HG02588 (cell line): ENCODE results near the gene EDA.
"Not testable (repeated sequence)": the region's sequence is repeated elsewhere in the genome, so short reads cannot be mapped to it uniquely, and the experiment has no call there.

Source experiments
- ATAC-seq: cut with Tn5 transposase; IDR thresholded peaks from one replicate; pipeline ENCODE4 v1.9.1; 2021; ENCODE audit warnings: mild to moderate bottlenecking, moderate library complexity; ENCODE audit not compliant: unreplicated experiment

EDA gene

DNA sequence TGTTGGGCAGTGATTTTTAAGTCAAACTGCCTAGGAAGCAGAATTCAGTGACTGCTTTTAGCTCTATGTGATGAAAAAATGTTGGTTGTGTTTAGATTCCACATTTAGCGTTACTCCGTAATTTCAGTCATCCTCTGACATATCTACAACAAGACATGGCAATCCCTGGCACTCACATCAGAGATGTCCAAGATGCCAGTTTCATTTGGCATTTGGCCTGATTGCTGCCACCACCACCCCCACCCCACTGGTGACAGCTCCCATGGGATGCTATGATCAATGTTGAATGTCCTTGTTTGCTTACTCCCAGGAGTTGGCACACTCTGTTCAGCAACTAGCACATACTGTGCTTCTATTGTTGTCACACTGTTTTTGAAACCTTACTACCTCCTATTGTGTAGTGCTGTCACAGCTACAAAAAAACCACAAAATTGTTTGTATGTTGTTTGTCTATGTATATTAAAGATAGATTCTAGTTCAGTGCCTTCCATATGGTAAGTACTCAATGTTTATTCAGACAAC lies 332.4 kb downstream of the EDA start:
- ATAC-seq: no peak

DNA sequence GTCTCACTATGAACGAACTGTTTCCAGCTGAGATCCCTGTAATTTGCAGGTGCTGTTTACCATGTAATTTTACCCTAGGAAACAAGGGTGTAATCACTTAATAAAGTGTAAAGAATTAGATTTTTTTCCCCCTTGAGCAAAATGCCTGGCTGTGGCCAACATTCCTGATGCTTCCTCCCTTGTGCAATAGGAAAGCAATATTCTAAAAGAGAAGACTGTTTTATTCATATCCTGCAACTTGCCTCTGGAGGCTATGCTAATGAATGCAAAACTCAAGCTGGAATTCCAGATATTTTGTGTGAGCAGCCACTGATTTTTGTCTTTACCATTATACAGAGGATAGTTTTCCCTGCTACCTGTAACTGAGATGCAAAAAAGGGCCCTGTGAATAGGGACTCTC lies 335.8 kb downstream of the EDA start:
- ATAC-seq: no peak

DNA sequence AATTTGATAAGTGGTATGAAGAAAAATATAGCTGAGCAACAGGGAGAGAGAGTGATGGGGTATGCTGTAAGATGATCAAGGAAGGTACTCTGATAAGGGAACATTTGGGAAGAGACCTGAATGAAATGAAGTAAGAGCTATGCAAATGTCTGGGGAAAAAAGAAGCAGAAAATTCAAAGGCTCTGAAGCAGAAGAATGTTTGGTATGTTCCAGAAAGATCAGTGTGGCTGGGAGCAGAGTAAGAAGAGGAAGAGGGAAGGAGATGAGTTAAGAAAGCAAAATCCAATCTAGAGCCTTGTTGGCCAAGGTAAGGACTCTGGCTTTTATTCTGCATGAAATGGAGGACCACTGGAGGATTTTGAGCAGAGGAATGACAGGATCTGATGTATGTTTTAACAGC lies 343.8 kb downstream of the EDA start:
- ATAC-seq: no peak

DNA sequence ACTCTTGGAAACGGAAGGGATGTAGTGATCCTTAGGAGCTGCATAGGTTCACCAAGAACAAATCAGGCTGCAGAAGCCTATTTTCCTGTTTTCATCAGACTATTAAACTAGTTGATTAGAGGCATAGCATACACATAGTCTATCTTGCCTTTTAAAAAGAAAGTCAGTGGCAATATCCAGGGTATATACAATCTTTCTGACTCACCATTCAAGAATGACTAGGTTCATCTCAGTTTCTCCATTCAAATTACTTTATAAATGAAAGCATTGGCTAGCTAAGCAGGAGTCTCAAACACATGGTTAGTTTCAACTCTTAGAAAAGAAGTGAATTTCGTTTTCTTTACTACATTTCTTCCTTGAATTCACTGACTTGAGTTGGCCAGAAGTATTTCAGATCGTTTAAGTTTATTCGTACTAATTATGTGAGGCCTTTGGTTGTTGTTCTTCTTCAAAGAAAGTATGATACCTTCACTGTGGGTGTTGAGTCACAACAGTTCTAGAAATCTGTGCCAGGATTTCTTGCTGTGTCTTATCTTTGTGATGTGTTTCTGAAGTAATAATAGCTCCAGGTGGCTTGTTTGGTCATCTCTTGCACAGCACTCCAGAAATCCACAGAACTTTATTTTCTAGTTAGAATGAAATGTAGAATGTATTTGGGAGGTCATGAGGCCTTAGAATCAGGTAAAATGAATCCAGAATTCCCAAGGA lies 345.6 kb downstream of the EDA start:
- ATAC-seq: no peak

DNA sequence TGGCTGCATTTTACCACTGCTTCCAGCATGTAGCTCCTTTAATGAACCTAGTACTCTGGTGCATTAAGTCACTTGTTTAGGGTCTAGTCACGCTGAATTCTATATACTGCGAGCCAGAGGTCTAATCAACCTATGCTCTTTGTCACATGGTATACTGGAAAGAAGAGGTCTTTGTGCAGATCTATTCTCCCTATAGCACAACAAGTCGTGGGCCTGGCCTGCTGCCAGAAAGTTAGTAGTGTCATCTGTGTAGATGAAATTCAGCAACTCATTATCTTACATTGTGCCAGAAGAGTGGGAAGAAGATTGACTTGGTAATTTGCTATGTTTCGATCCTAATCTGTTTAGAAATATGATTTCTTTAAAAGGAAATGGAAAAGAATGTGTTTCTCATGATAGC lies 353.0 kb downstream of the EDA start:
- ATAC-seq: no peak

DNA sequence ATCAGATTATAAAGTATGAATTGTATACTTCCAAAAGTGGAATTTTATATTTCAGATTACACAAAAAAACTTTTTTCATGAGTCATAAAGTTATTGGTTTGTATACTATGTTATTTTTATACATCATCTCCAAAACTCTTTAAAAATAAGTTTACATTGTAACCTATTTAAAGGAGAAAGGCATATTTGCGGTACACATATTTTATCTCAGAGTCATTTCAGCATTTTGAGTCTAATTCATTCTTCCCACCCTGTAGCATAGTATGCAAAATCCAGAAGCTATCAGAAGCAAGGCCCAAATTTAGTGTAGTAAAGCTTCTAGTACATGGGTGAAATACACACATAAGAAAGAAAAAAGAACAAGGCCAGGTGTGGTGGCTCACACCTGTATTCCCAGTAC lies 353.5 kb downstream of the EDA start:
- ATAC-seq: no peak

DNA sequence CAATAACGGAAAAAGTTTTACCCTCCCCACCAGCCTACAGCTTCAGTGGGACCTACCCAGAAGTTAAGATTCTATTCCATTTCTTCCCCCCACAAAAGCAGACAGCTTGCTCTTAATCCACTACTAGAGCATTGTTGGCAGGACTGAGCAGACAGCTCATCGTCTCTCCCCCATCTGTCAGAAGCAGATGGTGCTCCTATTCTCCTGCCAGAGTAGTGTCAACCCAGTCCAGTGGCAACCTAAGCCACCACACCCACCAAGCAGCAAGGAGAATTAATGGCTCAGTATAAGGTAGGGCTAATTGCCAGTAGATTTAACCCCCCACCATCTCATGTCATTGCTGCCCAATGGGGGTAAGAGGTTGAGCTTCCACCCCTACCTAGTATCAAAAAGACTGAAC lies 371.8 kb downstream of the EDA start:
- ATAC-seq: no peak

DNA sequence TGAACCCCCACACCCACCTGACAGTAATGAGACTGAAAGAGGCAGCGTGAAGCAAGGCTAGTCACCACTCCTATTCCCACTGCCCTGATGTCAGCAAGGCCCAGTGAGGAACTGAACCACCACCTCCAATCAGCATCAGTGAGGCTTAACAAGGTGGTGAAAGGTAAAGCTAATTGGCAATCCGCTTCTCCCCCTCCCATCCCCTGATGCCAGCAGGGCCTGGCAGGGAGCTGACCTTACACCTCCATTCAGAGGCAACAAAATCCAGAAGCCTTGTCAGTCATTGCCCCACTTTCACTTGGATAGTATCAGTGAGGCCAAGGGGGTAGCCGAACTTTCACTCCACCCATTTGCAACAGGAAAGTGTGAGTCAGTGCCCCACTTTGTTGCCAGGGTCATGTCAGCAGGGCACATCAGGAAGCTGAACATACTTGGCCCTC lies 373.1 kb downstream of the EDA start:
- no peak for ATAC-seq

DNA sequence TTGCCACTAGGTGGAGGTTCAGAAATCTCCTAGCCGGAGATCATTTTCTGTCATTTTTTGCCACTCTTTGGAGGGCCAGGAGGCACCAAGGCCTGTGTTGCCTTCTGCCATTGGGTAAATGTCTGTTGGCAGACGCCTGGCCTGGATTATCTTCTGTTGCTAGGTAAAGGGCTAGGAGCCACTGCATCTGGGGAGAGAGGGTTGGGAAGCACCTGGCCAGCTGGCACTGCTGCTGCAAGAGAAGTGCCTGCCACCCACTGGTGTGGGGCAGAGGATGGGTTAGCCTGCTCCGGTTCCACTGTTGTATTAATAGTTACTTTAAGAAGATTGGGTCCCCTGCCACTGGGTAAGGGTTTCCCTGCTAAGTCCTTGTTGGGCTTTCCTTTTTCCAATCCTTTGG lies 375.8 kb downstream of the EDA start:
- ATAC-seq: no peak

DNA sequence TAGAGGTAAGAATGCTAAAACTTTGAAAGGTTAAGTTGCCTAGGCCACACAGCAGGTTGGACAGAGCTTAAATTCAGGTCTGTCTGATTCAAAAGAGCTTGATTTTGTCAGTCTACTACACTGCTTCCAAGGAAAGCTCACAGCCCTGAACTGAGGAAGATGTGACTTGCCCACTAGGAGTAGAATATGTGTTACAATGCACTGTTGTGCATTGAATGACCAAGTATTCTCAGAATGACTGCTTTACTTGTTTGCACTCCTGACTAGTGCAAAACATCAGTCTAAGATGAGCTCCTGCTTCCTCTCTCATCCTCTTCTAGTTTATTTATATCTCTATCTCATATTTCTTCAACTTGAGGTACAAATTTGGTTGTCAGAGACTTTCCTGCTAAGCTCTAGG lies 377.6 kb downstream of the EDA start:
- no peak for ATAC-seq

DNA sequence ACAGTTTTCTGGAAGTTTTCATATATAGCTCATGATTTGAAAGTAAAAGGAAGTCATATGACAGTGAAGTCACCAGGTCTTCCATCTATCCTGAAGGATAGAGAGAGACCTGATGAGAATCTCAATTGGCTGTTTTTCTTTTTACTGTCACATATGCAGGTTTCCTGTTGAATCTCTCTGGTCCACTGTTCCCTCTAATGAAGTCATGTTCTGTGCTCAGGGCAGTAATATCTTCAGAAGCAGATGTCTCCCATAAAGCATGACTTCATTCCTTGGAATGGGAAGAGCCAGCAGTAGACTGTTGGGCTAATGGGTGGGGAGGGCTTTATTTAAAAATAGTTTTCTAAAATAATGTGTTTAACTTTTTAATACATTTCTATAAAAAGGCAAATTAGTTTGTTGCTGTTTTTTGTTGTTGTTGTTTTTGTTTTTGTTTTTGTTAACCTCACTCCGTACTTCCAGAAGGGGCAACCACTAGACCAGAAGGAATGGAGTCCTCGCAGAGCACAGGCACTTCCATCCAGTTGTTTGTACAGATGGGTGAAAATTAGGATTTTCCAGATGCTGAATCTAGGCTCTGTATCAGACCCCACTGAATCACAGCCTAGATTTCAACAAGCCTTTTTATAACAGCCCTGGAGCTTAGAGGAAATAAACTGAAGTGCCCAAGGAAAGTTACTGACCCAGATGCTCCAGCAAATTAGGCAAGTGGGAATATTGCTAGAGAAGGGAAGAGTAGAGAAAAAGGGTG lies 379.6 kb downstream of the EDA start:
- ATAC-seq: no peak

DNA sequence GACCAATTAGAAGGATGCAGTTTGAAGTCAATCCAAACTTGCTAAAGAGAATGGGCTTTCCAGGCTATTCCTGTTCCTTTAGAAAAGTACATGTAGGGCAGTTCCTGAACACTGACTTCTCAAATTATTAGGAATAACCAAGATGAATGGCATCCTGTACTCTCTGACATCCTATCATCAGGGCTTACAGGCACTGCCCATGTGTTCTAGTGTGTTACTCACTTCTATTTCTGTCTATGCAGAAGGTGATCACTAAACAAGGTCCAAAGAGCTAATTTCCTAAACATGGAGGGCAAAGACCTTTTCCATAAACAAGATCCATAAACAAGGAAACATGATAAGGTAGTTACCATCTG lies 380.2 kb downstream of the EDA start:
- no peak for ATAC-seq

DNA sequence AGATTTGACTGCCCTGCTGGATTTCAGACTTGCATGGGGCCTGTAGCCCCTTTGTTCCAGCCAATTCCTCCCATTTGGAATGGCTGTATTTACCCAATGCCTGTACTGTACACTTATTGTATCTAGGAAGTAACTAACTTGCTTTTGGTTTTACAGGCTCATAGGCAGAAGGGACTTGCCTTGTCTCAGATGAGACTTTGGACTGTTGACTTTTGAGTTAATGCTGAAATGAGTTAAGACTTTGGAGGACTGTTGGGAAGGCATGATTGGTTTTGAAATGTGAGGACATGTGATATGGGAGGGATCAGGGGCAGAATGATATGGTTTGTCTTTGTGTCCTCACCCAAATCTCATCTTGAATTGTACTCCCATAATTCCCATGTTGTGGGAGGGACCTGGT lies 382.4 kb downstream of the EDA start:
- ATAC-seq: not testable (repeated sequence)

DNA sequence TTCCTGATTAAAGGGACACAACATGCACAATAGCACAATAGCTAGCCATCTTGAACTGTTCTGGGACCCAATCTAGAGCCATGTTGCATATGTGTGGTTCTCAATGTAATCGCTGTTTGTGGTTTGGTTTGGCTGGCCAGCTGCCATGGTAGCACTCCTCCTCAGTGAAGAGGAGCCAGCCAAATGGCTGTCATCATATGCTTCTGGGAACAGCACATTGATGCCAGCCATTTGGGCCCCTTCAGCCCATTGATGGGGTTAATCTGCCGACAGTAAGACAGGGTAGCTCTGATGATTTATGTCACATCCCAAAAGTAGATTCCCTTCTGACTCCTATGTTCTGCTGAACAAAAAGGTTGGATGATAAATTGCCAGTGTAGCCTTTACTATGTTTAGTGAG lies 385.4 kb downstream of the EDA start:
- ATAC-seq: no peak

DNA sequence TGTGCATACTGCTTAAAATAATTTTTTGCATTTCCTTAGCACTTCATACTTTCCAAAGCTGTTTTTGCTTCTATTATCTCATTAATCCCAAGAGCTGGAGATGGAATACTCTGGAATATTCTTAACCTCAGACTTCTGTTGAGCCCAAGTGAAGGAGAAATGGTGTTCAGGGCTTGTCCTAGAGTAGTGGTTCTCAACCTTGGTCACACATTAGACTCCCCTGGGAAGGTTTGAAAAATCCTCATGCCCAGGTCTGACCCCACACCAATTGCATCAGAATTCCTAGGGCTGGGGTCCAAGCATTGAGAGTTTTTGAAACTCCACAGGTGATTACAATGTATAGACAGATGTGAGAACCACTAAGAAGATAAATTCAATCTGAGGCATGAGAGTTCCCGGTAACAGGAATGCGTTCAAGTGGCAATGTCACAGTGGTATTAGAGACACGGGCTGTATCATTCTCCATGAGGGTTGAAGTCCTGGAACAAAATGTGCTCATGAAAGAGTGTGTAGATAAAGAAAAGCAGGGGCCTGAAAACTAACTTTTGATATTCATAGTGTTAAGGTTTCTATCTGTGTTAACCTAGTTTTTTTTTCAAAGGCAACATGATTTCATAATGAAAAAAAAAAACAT lies 385.9 kb downstream of the EDA start:
- ATAC-seq: no peak

DNA sequence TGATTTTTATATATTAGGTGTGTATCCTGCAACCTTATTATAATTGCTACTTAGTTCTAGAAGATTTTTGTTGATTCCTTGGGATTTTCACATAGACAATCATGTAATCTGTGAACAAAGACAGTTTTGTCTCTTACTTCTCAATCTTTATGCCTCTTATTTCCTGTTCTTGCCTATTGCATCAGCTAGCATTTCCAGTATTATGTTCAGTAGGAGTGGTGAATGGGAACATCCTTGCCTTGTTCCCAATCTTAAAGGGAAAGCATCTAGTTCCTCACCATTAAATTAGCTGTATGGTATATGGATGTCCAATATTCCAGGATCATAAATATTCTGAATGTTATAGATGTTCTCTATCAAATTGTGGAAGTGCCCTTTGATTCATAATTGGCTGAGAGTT lies 392.0 kb downstream of the EDA start:
- ATAC-seq: no peak

DNA sequence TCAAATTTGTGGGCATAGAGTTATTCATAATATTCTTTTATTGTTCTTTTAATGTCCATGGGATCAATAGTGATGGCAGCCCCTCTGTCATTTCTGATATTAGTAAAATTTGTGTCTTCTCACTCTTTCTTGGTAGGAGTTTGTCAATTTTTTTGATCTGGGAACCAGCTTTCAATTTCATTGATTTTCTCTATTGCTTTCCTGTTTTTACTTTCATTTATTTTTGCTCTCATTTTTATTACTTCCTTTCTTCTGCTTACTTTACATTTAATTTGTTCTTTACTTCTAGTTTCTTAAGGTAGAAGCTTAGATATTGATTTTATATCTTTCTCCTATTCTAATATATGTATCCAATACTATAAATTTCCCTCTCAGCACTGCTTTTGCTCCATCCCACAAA lies 393.1 kb downstream of the EDA start:
- ATAC-seq: no peak

DNA sequence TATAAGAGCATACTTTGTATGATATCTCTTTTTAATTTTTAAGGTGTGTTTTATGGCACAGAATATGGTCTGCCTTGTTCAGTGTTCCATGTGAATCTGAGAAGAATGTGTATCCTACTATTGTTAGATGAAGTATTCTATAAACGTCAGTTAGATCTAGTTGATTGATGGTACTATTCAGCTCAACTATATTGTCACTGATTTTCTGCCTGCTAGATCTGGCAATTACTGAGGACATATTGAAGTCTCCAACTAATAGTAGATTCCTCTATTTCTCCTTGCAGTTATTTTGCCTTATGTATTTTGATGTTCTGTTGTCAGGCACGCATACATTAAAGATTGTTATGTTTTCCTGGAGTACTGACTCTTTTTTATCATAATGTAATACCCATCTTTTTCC lies 394.1 kb downstream of the EDA start:
- no peak for ATAC-seq

DNA sequence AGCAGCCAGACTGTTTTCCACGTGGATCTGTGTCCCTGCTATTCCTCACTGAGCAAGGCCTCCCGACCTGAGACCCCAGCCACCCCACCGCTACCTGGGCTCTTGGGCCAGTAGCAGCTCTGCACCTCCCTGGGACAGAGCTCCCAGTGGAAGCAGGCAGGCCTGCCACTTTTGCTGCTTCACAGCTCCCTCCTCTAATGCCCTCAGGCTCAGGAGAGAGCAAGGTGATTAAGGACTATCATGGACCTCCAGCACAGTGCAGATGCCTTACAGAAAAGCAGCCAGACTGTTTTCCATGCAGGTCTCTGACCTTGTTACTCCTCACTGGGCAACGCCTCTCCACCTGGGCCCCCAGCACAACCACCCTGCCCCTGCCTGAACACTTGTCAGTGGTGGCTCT lies 396.8 kb downstream of the EDA start:
- ATAC-seq: no peak

DNA sequence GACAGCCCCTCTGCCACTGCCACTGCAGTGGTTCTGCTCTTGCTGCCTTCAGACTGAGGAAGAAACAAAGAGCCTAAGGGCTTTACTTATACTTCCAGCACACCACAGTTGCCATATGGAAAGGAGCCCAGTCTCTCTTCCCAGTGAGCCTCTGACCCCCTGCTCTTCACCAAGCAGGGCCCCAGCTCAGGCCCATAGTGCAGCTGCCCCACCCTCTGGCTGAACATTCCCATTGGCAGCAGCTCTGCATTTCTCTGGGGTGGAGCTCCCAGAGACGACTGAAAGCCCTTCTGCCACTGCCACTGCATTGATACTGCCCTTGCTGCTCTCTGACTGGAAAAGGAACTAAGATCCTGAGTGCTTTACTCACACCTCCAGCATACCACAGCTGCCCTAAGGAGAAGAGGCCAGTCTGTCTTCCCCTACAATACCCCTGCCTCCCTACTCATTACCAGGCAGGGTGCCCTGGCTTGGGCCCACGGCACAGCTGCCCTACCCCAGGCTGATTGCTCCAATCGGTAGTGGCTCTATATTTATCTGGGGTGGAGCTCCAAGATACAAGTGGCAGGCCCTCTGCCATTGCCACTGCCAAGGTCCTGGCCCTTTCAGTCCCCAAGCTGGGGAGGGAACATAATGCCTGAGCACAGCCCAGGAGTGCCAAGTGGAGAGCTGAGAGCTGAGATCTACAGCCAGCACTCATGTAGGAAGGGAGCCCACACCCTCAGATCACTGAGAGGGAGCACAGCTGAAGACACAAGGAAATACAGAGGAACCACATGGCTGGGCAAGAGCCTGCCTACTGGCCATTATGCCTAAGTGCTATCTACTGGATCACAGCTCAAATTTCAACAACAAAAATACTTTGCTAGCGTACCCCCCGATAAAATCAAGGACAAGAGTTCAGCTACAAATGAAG lies 397.8 kb downstream of the EDA start:
- no peak for ATAC-seq

DNA sequence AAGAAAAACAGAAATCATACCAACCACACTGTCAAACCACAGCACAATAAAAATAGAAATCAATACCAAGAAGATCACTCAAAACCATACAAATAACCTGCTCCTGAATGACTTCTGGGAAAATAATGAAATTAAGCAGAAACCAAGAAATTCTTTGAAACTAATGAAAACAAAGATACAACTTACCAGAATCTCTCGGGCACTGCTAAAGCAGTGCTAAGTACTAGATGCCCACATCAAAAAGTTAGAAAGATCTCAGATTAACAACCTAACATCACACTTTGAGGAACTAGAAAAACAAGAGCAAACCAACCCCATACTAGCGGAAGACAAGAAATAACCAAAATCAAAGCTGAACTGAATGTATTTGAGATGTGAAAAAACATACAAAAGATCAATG lies 400.6 kb downstream of the EDA start:
- ATAC-seq: no peak
